ENCODE results near the gene ITGAE.

The ITGAE gene

GRCh38 chr17:3782751-3783150 is 18.2 kb downstream of the ITGAE start:
- ATAC-seq, result no peak
- TF ChIP-seq ZNF8 (CRISPR knock-in tag; IDR thresholded peaks at IDR 0.05) (no peak), TCF4 (CRISPR knock-in tag; IDR thresholded peaks at IDR 0.05; ENCODE audit: borderline replicate concordance) (no peak), ZFP30 (CRISPR knock-in tag; IDR thresholded peaks at IDR 0.05) (no peak), PPARA (CRISPR knock-in tag; IDR thresholded peaks at IDR 0.05; ENCODE audit: borderline replicate concordance) (no peak), ISL1 (CRISPR knock-in tag; IDR thresholded peaks at IDR 0.05) (no peak), ARNTL (CRISPR knock-in tag; IDR thresholded peaks at IDR 0.05; ENCODE audit: borderline replicate concordance, low read depth) (no peak)

GRCh38 chr17:3780986-3781385 is 20.0 kb downstream of the ITGAE start:
- no peak for ATAC-seq
- TF ChIP-seq GLIS3 (CRISPR knock-in tag; IDR thresholded peaks at IDR 0.05) (no peak), ZNF8 (CRISPR knock-in tag; IDR thresholded peaks at IDR 0.05) (no peak), TCF4 (CRISPR knock-in tag; IDR thresholded peaks at IDR 0.05; ENCODE audit: borderline replicate concordance) (no peak), OSR1 (CRISPR knock-in tag; IDR thresholded peaks at IDR 0.05) (no peak)

- no peak for ATAC-seq
These were observed 23.4 kb downstream of the ITGAE start for GRCh38 chr17:3777366-3778120.

GRCh38 chr17:3773966-3774365 is 27.0 kb downstream of the ITGAE start:
- no peak for TF ChIP-seq PPARA (CRISPR knock-in tag; IDR thresholded peaks at IDR 0.05; ENCODE audit: borderline replicate concordance)
- TF ChIP-seq SNAI2 (CRISPR knock-in tag; IDR thresholded peaks at IDR 0.05), result no peak
- TF ChIP-seq ESRRG (CRISPR knock-in tag; IDR thresholded peaks at IDR 0.05), result no peak
- no peak for TF ChIP-seq TCF4 (CRISPR knock-in tag; IDR thresholded peaks at IDR 0.05; ENCODE audit: borderline replicate concordance)
- no peak for ATAC-seq

More at GRCh38 chr17:3777366-3778120, 23.4 kb downstream of the ITGAE start:
- no peak for TF ChIP-seq ZNF565 (CRISPR knock-in tag; conservative IDR thresholded peaks at IDR 0.05; ENCODE audit: low read depth)
- no peak for TF ChIP-seq ZNF8 (CRISPR knock-in tag; IDR thresholded peaks at IDR 0.05)
- TF ChIP-seq ZC3H10 (CRISPR knock-in tag; IDR thresholded peaks at IDR 0.05), result no peak
- TF ChIP-seq ESRRG (CRISPR knock-in tag; IDR thresholded peaks at IDR 0.05), result no peak
- no peak for TF ChIP-seq ARNTL (CRISPR knock-in tag; IDR thresholded peaks at IDR 0.05; ENCODE audit: borderline replicate concordance, low read depth)
- TF ChIP-seq, protein P1, sequence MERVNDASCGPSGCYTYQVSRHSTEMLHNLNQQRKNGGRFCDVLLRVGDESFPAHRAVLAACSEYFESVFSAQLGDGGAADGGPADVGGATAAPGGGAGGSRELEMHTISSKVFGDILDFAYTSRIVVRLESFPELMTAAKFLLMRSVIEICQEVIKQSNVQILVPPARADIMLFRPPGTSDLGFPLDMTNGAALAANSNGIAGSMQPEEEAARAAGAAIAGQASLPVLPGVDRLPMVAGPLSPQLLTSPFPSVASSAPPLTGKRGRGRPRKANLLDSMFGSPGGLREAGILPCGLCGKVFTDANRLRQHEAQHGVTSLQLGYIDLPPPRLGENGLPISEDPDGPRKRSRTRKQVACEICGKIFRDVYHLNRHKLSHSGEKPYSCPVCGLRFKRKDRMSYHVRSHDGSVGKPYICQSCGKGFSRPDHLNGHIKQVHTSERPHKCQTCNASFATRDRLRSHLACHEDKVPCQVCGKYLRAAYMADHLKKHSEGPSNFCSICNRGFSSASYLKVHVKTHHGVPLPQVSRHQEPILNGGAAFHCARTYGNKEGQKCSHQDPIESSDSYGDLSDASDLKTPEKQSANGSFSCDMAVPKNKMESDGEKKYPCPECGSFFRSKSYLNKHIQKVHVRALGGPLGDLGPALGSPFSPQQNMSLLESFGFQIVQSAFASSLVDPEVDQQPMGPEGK (CRISPR knock-in tag; IDR thresholded peaks at IDR 0.05; ENCODE audit: borderline replicate concordance), result no peak
- TF ChIP-seq TCF4 (CRISPR knock-in tag; IDR thresholded peaks at IDR 0.05; ENCODE audit: borderline replicate concordance), result no peak
- no peak for TF ChIP-seq ZFP30 (CRISPR knock-in tag; IDR thresholded peaks at IDR 0.05)
- TF ChIP-seq SNAI2 (CRISPR knock-in tag; IDR thresholded peaks at IDR 0.05), result no peak
- TF ChIP-seq RARB (CRISPR knock-in tag; IDR thresholded peaks at IDR 0.05), result no peak
- no peak for TF ChIP-seq PPARA (CRISPR knock-in tag; IDR thresholded peaks at IDR 0.05; ENCODE audit: borderline replicate concordance)
- no peak for TF ChIP-seq POU6F1 (CRISPR knock-in tag; IDR thresholded peaks at IDR 0.05; ENCODE audit: borderline replicate concordance, low read depth)
- TF ChIP-seq OSR1 (CRISPR knock-in tag; IDR thresholded peaks at IDR 0.05), result no peak
- TF ChIP-seq BACH2 (CRISPR knock-in tag; IDR thresholded peaks at IDR 0.05; ENCODE audit: borderline replicate concordance), result no peak
- TF ChIP-seq TOX (CRISPR knock-in tag; IDR thresholded peaks at IDR 0.05; ENCODE audit: borderline replicate concordance), result no peak
- TF ChIP-seq ZNF70 (CRISPR knock-in tag; IDR thresholded peaks at IDR 0.05), result no peak
- TF ChIP-seq GLIS3 (CRISPR knock-in tag; IDR thresholded peaks at IDR 0.05), result no peak
- TF ChIP-seq CSDC2 (CRISPR knock-in tag; IDR thresholded peaks at IDR 0.05), result no peak
- TF ChIP-seq, protein P2, sequence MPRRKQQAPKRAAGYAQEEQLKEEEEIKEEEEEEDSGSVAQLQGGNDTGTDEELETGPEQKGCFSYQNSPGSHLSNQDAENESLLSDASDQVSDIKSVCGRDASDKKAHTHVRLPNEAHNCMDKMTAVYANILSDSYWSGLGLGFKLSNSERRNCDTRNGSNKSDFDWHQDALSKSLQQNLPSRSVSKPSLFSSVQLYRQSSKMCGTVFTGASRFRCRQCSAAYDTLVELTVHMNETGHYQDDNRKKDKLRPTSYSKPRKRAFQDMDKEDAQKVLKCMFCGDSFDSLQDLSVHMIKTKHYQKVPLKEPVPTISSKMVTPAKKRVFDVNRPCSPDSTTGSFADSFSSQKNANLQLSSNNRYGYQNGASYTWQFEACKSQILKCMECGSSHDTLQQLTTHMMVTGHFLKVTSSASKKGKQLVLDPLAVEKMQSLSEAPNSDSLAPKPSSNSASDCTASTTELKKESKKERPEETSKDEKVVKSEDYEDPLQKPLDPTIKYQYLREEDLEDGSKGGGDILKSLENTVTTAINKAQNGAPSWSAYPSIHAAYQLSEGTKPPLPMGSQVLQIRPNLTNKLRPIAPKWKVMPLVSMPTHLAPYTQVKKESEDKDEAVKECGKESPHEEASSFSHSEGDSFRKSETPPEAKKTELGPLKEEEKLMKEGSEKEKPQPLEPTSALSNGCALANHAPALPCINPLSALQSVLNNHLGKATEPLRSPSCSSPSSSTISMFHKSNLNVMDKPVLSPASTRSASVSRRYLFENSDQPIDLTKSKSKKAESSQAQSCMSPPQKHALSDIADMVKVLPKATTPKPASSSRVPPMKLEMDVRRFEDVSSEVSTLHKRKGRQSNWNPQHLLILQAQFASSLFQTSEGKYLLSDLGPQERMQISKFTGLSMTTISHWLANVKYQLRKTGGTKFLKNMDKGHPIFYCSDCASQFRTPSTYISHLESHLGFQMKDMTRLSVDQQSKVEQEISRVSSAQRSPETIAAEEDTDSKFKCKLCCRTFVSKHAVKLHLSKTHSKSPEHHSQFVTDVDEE (CRISPR knock-in tag; IDR thresholded peaks at IDR 0.05), result no peak
